GM19452 (cell line): Measurements from ENCODE around the gene RACK1.
A peak's percentile ranks its signal among the peaks of the same experiment; 100 is the strongest.

ENCODE experiments used
- ATAC-seq: cut with Tn5 transposase; IDR thresholded peaks from one replicate; pipeline ENCODE4 v1.9.1; 2021; ENCODE audit not compliant: unreplicated experiment

RACK1 gene

DNA sequence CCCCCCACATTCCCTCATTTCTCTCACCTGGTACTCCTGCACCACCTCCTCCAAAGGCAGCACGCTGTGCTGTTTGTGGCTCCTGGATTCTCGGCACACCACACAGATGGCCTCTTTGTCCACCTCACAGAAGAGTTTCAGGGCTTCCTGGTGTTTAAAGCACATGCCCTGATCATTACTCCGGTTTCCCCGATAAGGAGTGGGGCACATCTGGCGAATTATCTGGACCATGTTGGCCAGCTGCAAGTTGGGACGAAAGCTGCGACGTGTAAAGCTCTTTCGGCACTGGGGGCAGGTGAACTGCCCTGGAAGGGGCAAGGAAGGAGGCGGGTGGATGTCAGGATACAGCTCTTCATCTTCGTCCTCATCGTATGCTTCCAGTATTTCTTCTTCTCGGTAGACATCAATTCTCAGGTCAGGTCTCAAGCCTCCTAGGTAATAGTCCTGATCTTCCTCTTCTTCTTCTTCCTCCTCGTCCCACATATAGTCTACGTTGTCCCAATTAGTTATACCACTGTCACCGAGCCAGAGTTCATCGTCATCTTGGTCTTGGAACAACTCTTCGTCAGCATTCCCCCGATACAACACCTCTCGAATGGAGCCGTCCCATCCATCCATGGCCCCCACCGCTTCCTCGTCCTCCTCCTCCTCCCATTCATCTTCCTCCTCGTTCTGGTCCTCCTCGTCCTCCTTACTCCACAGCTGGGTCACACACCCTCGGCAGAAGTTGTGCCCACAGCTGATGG lies 16.4 kb upstream of the RACK1 start:
- no peak for ATAC-seq

DNA sequence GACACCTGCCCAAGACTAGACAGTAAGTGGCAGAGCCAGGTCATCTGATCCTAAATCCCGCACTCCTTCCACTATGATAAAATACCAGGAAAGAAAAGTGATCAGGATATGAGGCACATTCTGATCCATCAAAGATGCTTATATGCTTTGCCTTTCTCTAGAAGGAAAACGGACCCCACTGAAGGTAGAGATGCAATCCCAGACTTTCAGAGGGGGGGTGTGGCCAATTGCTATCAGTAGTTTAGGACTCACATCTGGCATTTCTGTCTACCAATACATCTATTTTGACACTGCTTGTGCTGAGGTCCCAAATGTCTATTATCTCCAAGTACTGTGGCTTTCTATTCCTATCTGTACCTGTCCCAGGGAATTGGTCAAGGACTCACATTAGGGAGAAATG lies 15.6 kb upstream of the RACK1 start:
- ATAC-seq: no peak

DNA sequence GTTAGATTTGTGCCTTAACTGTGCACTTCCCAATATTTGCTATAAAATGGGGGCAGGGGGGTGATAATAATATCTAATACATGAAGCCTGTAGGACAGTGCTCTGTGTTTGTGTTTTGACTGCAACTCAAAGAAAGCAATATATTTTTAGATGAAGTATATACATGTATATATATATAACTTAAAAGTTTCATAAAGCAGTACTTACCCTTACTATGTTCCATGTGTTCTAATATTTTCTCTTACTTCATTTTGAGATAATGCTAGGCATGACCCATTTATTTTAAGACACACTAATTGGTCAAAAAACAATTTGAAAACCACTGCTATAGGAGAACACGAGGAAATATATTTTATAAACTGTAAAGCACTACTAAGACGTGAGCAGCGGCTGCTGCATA lies 14.9 kb upstream of the RACK1 start:
- no peak for ATAC-seq

DNA sequence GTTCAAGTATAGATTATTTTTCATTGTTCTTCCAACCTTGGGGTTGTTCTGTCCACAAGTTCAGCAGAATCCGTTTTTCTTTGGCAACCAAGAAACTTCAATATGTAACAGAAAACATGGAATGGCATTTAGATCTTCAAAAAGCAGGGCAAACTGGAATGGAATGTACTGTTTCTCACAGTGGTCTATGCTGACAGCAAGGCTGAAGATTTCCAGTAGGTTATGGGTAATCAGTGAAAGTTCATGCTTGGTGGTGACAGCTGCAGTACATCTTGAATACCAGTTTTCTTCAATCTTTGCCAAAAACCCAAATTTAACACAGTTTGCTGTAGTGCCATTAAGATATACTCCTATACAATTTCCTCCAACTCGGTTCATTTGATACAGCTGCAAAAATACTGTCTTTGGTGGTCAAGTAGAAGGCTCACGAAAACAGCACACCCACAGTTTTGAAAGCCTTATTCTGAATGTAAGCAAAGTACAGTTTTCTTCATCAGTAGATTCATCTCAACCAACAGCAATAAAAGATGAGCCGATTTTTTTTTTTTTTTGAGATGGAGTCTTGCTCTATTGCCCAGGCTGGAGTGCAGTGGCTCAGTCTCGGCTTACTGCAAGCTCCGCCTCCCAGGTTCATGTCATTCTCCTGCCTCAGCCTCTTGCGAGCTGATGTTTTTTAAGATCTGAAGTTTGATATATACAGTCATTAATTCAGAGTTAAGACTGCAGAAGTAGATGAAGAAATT lies 12.3 kb upstream of the RACK1 start:
- ATAC-seq: no peak

GRCh38 chr5:181255276-181255675 lies 11.6 kb upstream of the RACK1 start:
- ATAC-seq: no peak

- no peak for ATAC-seq
Measured at GRCh38 chr5:181248277-181248676, 4.6 kb upstream of the RACK1 start.

- peak; percentile 40 for ATAC-seq
Measured at GRCh38 chr5:181246276-181247049, 2.8 kb upstream of the RACK1 start.

- peak; percentile 1 for ATAC-seq
Measured at GRCh38 chr5:181245427-181246275, 1.9 kb upstream of the RACK1 start.

DNA sequence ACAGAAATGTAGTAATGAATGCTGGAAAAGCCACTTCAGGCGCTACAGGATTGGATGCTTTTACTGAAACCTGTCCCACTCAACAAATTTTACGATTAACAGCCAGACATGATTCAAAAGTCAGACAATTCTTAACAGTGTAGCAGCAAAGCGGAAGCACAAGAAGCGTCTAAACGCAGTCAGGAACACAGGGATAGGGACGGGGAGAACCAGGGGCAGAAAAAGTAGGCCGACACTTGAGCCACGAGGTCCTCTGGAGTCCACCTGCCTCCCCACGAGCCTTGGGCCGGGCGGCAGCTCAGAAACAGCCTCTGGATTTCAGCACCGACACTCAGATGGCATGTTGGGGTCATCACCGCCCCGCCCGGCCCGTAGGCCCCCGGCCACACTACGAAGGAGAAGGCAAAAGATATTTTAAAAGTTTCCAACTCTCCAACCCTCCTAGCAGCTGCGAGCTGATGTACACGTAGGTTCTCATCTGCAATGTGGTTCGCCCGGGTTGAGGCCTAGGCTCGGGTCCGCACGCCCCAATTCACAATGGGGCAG lies 615 bp downstream of the RACK1 start:
- no peak for ATAC-seq

GRCh38 chr5:181242031-181242451 lies 1.7 kb downstream of the RACK1 start:
- ATAC-seq: no peak

DNA sequence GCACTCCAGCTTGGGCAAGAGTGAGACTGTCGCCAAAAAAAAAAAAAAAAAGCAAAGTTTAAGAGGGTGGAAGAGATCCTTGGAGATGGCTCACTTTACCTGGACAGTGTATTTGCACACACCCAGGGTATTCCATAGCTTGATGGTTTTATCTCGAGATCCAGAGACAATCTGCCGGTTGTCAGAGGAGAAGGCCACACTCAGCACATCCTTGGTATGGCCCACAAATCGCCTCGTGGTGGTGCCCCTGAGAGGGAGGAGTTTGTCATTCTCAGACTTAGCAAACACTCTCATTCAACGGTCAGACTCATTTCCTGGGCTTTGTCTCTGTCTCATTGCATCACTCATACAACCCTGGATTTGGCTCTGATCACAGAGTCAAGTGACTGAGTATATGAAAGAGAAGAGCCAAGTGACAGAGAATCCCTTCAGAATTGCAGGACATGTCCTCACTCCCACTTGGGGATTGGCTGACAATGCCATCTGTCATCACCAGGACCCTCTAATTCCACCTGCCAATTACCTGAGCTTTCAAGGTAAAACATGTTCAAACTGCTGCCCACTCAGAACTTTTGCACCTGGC lies 2.2 kb downstream of the RACK1 start:
- ATAC-seq: no peak

DNA sequence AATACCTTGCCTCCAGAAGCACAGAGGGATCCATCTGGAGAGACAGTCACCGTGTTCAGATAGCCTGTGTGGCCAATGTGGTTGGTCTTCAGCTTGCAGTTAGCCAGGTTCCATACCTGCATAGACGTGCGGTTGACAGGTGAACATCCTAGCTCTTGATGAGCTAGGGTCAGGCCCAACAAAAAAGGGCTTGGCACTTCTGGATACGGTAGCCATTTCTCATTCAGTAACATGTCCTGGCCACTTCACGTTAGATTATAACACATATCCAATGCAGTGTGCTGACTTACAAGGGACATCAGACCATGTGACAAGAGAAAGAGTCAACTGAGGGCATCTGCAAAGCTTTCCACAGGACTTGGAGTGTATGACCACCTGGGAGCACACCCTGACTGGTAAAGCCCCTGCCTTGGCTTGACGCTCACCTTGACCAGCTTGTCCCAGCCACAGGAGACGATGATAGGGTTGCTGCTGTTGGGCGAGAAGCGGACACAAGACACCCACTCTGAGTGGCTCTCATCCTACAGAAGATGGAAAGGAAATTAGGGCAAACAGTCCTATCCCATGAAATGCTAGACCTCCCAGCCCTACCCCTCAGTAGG lies 4.5 kb downstream of the RACK1 start:
- ATAC-seq: no peak

DNA sequence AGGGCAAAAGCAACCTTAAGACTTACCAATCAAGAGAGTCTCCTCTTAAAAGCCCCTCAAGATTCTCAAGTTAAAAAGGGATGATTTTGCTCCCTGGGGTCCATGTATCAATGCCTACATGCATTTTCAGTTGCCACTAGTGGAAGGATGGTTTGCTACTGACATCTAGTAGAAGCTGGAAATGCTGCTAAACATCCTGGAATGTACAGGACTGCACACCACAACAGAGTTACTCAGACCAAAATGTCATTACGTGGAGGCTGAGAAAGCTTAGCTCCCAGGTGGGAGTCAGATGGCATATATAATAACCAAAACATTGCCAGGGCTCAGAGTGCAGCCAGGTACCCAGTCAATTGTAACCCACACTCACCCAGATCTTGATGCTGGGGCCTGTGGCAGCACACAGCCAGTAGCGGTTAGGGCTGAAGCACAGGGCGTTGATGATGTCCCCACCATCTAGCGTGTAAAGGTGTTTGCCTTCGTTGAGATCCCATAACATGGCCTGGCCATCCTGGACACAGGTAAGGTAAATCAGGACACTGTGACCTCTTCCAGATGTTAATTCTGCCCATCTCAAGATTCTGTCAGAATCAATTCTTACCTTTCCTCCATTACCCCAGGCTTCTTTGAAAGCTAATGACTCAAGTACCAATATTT lies 5.8 kb downstream of the RACK1 start:
- ATAC-seq: no peak

DNA sequence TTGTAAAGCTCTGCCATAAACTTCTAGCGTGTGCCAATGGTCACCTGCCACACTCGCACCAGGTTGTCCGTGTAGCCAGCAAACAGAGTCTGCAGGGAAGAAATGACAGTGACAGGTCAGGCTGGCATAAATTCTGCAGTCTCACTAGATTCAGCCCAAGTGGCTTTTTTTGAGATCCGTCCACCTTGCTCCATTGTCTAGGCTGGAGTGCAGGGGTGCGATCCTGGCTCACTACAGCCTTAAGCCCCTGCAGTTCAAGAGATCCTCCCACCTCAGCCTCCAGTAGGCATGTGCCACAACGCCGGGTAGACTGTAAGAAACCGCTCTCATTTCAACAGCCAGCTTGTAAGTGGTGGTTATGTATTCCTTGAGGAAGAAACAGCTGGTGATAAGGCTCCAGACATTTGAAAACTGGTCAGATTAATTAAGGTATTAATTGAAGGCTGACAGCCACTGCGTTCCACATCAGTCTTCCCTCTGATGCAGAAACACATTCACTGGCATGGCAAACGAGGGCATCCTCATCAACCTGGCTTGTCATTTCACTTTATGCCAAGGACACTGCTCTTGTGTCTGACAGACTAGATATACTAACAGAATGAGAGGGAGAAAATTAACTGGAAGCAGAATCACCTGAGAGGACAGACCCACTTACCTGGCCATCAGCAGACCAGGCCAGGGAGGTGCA lies 6.6 kb downstream of the RACK1 start:
- no peak for ATAC-seq

GRCh38 chr5:181236471-181236870 lies 7.2 kb downstream of the RACK1 start:
- ATAC-seq: no peak

DNA sequence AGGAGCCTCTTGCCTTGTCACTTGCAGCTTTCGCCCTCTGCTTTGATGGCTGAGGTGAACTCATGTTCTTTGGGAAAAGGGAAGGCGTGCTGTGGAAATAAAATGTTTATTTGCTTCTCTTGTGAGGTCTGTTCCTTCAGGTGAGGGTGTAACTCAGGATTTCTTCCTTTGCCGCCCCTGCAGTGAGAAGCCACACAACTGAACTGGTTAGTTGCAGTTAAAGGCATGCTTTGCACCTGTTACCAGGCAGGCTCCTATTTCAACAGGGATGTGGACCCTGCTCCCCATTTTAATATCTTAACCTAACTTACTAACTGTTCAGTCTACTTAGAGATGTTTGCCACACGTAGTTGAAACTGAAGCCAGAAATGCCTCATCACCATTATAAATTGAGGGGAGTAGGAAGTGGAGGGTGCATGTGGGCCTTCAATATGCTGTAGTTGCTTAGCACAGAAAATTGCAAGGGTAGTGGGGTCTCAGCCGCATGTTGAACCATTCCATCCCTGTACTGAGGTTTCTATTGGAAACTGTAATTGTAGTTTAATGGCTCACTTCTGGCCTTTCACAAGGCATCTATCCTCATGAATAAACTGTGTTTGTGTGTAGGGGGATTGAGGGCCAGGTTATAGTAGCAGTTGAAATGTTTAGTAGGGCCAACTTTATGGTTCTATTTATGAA lies 7.9 kb downstream of the RACK1 start:
- ATAC-seq: no peak

DNA sequence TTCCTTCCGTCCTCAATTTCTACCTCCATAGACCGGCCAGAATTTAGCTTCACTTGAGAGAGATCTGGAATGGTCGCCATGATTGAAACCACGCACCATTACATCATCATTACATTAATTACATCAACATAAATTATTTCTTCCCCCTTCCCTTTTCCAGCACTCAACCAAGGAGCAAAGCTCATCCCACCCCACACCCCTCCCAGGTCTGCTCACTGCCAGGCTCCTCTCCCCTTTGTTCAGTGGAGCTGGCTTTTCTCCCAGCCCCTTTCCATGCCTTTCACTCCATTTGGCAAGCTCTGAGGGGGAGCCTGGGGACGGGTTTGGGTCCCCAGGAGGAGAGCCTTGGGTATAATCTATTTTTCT lies 8.4 kb downstream of the RACK1 start:
- ATAC-seq: no peak
